Osteoblast (primary cell): ENCODE data around the gene MAGEB4. TPM values are rescaled to one million over a fixed set of nuclear protein-coding genes. Genes with fewer than 3 reads are reported as not detected.

Experiments used
- DNase-seq: peaks from one replicate; pipeline ENCODE4 v3.0.0; 2011; ENCODE audit warnings: low spot score, mixed read lengths; ENCODE audit not compliant: insufficient read length; ENCODE audit errors: missing footprints
- H2AFZ ChIP-seq: 2 replicates; pipeline ENCODE4 v1.6.0; 2011; ENCODE audit warnings: mild to moderate bottlenecking, low read length
- H3K27ac ChIP-seq: 2 replicates; pipeline ENCODE4 v1.5.1; 2011; ENCODE audit warnings: mild to moderate bottlenecking, low read depth, low read length, moderate library complexity
- H3K27me3 ChIP-seq: 2 replicates; pipeline ENCODE4 v1.6.0; 2012; ENCODE audit warnings: mild to moderate bottlenecking, control low read depth, inconsistent platforms, low read length, moderate library complexity; ENCODE audit not compliant: insufficient read depth
- H3K36me3 ChIP-seq: 2 replicates; pipeline ENCODE4 v1.5.1; 2011; ENCODE audit warnings: mild to moderate bottlenecking, low read length, control low read depth, moderate library complexity; ENCODE audit not compliant: insufficient read depth
- H3K4me1 ChIP-seq: 2 replicates; pipeline ENCODE4 v1.5.1; 2011; ENCODE audit warnings: mild to moderate bottlenecking, low read length, control low read depth, moderate library complexity; ENCODE audit not compliant: insufficient read depth
- H3K4me2 ChIP-seq: 2 replicates; pipeline ENCODE4 v1.6.0; 2011; ENCODE audit warnings: mild to moderate bottlenecking, low read length; ENCODE audit not compliant: insufficient read depth
- H3K4me3 ChIP-seq: fragments of 200-600 bp; sonication (generic); 3 replicates; pipeline ENCODE4 v1.5.1; 2012; ENCODE audit warnings: mild to moderate bottlenecking, low read length, inconsistent platforms; ENCODE audit not compliant: insufficient read depth
- H3K79me2 ChIP-seq: 2 replicates; pipeline ENCODE4 v1.6.0; 2012; ENCODE audit warnings: mild to moderate bottlenecking, low read length, control low read depth, inconsistent platforms; ENCODE audit not compliant: insufficient read depth
- H3K9me3 ChIP-seq: 2 replicates; pipeline ENCODE4 v1.5.1; 2011; ENCODE audit warnings: low read depth, low read length, control low read depth
- H4K20me1 ChIP-seq: 2 replicates; pipeline ENCODE4 v1.6.0; 2012; ENCODE audit warnings: mild to moderate bottlenecking, low read length, control low read depth; ENCODE audit not compliant: insufficient read depth
- total RNA-seq: library from RNA; depleted of rRNA; stranded (reverse); fragments of >200 nt; gene quantifications from 2 replicates; pipeline ENCODE4 v1.2.3, GENCODE V29; 2012
- TF ChIP-seq, protein P1 (sequence below): IDR thresholded peaks from 2 replicates; pipeline ENCODE4 v1.5.1; 2011; ENCODE audit warnings: mild to moderate bottlenecking, low read depth, low read length, moderate library complexity; ENCODE audit errors: extremely low read depth

The MAGEB4 gene
- total RNA-seq, 1 donor: not detected

- no peak for DNase-seq
- H3K4me2 ChIP-seq: no peak within 1 kb of the TSS
- no peaks in the 10 kb centered on the region for H3K27me3 ChIP-seq
- H3K27ac ChIP-seq: no peak within 1 kb of the TSS
- no peaks in the 10 kb centered on the region for H4K20me1 ChIP-seq
- no peak within 1 kb of the TSS for H3K4me3 ChIP-seq
- no peaks in the 10 kb centered on the region for H3K79me2 ChIP-seq
- H3K9me3 ChIP-seq: no peaks in the 10 kb centered on the region
- TF ChIP-seq, protein P1, sequence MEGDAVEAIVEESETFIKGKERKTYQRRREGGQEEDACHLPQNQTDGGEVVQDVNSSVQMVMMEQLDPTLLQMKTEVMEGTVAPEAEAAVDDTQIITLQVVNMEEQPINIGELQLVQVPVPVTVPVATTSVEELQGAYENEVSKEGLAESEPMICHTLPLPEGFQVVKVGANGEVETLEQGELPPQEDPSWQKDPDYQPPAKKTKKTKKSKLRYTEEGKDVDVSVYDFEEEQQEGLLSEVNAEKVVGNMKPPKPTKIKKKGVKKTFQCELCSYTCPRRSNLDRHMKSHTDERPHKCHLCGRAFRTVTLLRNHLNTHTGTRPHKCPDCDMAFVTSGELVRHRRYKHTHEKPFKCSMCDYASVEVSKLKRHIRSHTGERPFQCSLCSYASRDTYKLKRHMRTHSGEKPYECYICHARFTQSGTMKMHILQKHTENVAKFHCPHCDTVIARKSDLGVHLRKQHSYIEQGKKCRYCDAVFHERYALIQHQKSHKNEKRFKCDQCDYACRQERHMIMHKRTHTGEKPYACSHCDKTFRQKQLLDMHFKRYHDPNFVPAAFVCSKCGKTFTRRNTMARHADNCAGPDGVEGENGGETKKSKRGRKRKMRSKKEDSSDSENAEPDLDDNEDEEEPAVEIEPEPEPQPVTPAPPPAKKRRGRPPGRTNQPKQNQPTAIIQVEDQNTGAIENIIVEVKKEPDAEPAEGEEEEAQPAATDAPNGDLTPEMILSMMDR: no peak
- no peak within 1 kb of the TSS for H2AFZ ChIP-seq
- H3K4me1 ChIP-seq: no peaks in the 10 kb centered on the region
- H3K36me3 ChIP-seq: no peaks in the 10 kb centered on the region
Measured at GRCh38 chrX:30215357-30215843, 26.4 kb upstream of the MAGEB4 start, which contains the start of gene MAGEB2. MAGEB2 (plus strand) TSS chrX:30215563; CDS start chrX:30218581, 3,018 bp downstream.

- no peaks in the 10 kb centered on the region for H3K27me3 ChIP-seq
- no peak overlapping the region for H3K27ac ChIP-seq
- H2AFZ ChIP-seq: no peak overlapping the region
- H3K4me1 ChIP-seq: no peaks in the 10 kb centered on the region
- no peaks in the 10 kb centered on the region for H4K20me1 ChIP-seq
- TF ChIP-seq, protein P1: no peak
- H3K9me3 ChIP-seq: no peaks in the 10 kb centered on the region
- no peaks in the 10 kb centered on the region for H3K36me3 ChIP-seq
- DNase-seq: no peak
- H3K4me2 ChIP-seq: no peak overlapping the region
- no peaks in the 10 kb centered on the region for H3K79me2 ChIP-seq
- H3K4me3 ChIP-seq: no peak overlapping the region
Measured at GRCh38 chrX:30217465-30217864, 24.3 kb upstream of the MAGEB4 start.

GRCh38 chrX:30219372-30219771 lies 22.4 kb upstream of the MAGEB4 start:
- no peak for DNase-seq
- TF ChIP-seq, protein P1: no peak
- H3K4me1 ChIP-seq: no peaks in the 10 kb centered on the region

DNA sequence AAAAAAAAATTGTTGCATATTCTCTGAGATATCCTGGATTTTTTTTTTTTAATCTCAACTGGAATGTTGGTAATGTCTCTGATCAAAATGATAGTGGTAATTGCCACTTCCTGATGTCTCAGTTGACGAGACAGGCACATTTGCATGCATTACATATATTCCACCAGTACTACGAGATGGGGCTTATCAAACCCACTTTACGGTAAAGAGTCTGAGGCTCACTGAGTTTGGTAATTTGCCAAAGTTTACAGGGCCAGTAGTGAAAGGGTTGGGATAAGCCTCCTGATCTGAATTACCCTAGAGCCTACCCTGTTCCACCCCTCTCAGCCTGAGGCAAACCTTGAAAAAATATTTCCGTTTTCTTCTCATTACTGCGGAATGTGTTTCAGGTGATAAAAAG lies 21.1 kb upstream of the MAGEB4 start:
- H3K36me3 ChIP-seq: no peaks in the 10 kb centered on the region
- H3K4me1 ChIP-seq: no peaks in the 10 kb centered on the region
- no peaks in the 10 kb centered on the region for H3K79me2 ChIP-seq

More at GRCh38 chrX:30219372-30219771, 22.4 kb upstream of the MAGEB4 start:
- Histone ChIP-seq H3K36me3 (no peaks in the 10 kb centered on the region), H3K4me2 (no peak overlapping the region), H3K27me3 (no peaks in the 10 kb centered on the region), H4K20me1 (no peaks in the 10 kb centered on the region), H3K9me3 (no peaks in the 10 kb centered on the region), H3K4me3 (no peak overlapping the region), H3K27ac (no peak overlapping the region), H3K79me2 (no peaks in the 10 kb centered on the region), H2AFZ (no peak overlapping the region)

More for the DNA sequence above, 21.1 kb upstream of the MAGEB4 start:
- no peak overlapping the region for H3K27ac ChIP-seq
- no peak overlapping the region for H3K4me2 ChIP-seq
- TF ChIP-seq, protein P1: no peak
- no peaks in the 10 kb centered on the region for H3K9me3 ChIP-seq
- no peak for DNase-seq
- no peak overlapping the region for H2AFZ ChIP-seq
- H4K20me1 ChIP-seq: no peaks in the 10 kb centered on the region
- H3K27me3 ChIP-seq: no peaks in the 10 kb centered on the region
- no peak overlapping the region for H3K4me3 ChIP-seq
